ENCODE measurements around the gene ATP2A3.

- no peak for TF ChIP-seq POLR2AphosphoS5 (IDR thresholded peaks at IDR 0.05)
- no peak for TF ChIP-seq CTCF (IDR thresholded peaks at IDR 0.05 in 8 of 11, conservative IDR thresholded peaks at IDR 0.05 in 3 of 11)
These were observed 5.7 kb upstream of the ATP2A3 start for GRCh38 chr17:3969963-3970362.
